ENCODE data around the gene HOXB13.
"Not testable (repeated sequence)": the region's sequence is repeated elsewhere in the genome, so short reads cannot be mapped to it uniquely, and the experiment has no call there.

HOXB13 gene

GRCh38 chr17:48726916-48727286 is 1.6 kb downstream of the HOXB13 start:
- no peak for DNase-seq (ENCODE audit: low read depth in 2 of 2)

- DNase-seq (ENCODE audit: low read depth in 2 of 2) = no peak
These were observed 2.2 kb downstream of the HOXB13 start for GRCh38 chr17:48726114-48726915.

DNA sequence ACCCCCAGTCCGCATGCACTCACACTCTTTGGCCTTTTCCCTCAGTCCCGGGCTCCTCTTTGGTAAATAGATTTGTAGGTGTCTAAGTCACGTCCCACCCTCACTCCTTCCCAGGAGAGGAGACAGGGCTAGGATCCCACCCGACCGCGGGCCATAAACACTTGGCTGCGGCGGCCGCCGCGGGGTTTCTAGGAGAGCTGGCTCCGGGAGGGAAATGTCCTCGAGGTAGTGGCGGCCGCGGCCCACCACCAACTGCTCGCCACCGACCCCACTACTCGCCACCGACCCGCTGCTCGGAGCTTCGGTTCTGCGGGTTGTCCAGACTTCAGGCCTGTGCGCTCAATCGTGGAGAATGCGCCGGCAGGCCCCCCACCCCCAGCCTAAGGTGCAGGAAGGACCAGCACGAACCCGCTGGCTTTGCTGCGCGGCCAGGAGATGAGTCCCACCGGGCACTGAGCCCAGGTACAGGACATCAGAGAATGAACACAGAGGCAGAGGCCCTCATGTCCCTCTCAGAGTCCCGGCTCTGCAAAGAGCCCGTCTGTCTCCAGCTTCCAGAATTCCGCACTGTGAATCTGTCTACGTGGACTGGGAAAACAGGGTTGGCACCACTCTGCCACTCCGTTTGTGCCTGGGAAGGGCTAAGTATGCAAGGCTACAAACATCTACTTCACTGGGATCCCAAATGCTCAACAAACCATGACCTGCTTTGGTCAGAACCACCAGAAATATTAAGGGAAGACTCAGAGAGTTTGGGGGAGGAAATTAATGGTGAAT is 3.1 kb downstream of the HOXB13 start:
- no peak for DNase-seq (ENCODE audit: low read depth in 2 of 2)

DNA sequence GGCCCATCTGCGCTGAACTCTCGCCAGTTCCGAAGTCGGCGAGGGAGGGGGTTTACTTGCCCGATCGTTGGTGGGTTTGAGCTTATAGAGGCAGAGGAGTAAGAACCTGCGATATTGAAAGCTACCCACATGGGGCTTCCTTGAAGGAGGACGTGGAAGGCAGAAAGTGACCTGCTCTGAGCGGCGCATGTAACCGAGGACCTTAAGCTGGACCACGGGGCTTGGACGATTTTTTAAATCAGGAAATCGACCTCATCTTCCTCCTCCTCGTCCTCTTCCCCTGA is 3.6 kb downstream of the HOXB13 start:
- DNase-seq (ENCODE audit: low read depth in 2 of 2) = no peak

- DNase-seq (ENCODE audit: low read depth in 2 of 2) = peak; percentile 27 to 42
These were observed 4.1 kb downstream of the HOXB13 start for GRCh38 chr17:48724251-48725003.

- DNase-seq (ENCODE audit: low read depth in 2 of 2) = no peak
These were observed 4.9 kb downstream of the HOXB13 start for GRCh38 chr17:48723423-48724250.

DNA sequence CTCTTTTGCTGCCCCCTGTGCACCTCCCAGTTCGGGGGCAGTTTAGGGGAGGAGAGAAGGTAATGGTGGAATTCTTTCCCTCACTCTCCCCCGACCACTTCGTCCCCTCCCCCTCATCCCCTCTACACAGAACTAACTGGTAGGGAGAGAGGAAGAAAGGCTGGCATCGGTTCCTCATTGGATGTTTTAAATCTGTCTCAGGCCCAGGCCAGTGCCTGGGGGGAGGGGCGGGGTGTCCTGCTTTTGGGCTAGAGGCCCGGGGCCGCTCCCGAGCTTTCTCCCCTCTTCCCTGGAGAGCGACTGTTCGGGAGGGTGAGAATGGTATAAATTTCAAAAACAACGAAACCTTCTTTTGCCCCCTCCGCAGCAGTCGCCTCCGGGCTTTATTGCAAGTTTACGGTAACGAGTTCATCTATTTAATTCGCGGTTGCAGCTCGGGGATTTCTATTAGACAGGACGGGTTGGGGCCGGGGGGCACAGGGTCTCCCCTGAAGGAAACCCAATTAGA is 5.6 kb downstream of the HOXB13 start, which contains the start of gene PRAC2:
Gene PRAC2, plus strand, starts transcription at position 271 of the 508 bp plus-strand sequence. CDS start 1,226 bp downstream, outside the sequence.
- DNase-seq (ENCODE audit: low read depth in 2 of 2) = no peak

- DNase-seq (ENCODE audit: low read depth in 2 of 2) = no peak
These were observed 6.2 kb downstream of the HOXB13 start, which contains the start of gene PRAC1 for GRCh38 chr17:48722201-48722907. Gene PRAC1, minus strand, starts transcription at chr17:48722518. Its CDS starts 126 bp downstream, at chr17:48722392.

DNA sequence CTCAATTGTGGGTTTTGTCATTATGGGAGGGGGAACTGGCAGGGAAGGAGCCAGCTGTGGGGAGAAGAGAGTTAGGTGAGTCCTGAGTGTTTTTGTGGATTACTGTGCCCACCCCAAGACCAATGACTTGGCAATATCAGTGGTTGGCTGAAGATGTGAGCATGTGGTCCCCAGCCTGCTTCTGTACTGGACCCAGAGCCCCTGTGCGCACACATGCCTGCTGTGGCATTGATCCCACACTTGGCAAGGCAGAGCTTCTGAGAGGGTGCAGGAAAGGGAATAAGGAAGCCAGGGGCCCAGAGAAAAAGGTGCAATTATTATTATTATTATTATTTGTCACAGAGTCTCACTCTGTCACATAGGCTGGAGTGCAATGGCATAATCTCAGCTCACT is 7.5 kb downstream of the HOXB13 start:
- no peak for DNase-seq (ENCODE audit: low read depth in 2 of 2)

DNA sequence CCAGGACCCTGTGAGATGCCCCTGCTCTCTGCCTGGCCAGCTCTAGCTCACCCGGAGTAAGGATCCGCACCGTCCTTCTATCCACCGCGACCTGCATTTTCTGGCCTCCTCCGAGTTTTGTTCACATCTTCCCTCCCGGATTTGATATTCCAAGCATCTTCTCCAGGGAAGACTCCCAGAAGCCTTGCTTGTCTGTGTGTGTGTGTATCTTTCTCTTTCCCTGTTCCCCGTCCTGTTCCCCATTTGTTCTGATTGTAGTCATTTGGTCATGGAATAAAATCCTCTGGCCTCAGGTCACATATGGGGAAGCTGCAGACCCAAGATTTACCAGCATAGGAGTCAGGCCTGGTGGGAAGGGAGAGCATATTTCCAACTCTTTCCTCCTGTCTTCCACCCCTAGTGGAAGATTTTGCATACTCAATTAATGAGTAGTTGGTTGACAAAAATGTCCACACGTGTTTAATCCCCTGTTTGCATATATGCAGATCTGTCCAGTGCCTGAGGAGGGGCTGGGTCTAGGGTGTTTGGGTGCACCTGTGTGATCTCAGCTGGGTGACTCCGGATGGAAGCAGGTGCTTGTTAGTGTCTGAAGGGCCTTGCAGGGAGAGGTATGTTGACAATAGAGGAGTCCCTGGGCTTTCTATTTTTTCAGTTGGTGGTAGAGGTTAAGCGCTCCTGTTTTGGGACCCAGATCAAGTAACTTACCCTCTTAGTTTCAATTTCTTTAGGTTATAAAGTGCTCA is 8.1 kb downstream of the HOXB13 start:
- DNase-seq (ENCODE audit: low read depth in 2 of 2) = no peak

DNA sequence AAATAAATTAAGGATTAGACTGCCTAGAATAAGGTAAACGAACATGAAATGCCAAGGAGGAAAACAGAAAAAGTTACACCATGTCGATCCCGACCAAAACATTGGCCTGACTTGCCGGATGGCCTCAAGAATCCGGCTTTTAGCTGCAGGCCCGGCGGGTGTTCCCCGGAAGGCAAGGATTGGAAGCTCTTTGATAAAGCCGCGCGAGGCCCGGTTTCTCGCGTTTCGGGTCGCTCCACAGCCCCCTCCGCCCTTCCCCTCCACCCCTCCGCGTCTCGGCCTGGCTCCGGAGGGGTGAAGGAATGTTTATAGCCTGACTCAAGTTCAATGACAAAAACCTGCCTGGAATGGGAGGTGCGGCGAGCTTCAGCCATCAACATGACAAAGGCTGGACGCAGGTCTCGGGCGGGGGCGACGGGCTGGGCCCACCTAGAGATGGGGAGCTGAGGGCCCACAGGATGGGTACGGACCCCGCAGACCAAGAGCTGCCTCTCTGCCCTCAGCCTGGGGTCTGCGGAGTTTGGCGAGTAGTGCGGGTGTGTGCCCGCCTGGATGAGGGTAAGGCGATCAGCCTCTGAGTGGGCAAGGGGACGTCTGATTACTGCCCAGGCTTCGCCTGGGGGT is 8.8 kb downstream of the HOXB13 start:
- DNase-seq (ENCODE audit: low read depth in 2 of 2) = no peak

DNA sequence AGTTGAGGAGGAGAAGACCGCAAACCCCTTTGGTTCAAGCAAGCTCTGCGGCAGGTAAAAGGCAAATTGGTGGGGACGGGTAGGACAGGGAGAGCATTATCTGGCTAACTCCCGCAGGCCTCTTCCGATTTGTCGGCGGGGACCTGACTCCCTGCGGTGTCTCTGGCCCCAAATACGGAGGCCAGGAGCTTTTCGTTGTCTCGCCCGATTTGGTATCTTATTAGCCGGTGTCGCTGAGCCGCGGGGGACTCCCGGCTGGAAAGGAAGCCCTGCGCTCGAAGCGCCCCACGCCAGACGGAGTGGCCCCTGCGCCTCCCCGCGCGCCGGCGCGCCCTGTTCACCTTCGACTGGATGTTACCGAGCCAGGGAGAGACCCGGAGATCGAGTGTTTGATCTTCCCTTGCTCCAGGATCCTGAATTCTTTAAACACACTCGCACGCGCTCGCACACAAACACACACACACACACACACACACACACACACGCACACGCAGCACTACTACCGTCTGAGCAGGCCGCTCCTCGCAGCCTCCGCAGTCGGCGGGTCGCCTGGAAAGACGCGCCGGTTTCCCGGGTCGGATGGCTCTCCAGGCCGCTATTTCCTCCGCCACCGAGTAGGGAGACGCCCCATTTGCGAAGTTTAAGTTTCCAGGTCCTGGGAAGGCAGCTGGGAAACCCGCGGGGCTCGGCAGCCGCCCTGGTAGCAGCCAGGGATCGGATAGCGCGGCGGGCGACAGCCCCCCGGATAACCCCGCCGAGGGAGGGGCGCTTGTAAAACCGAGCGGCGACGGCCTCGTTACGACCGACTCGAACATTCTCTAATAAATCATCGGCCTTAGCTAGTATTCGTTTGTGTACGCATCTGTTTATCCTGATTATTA is 9.5 kb downstream of the HOXB13 start:
- no peak for DNase-seq (ENCODE audit: low read depth in 2 of 2)

DNA sequence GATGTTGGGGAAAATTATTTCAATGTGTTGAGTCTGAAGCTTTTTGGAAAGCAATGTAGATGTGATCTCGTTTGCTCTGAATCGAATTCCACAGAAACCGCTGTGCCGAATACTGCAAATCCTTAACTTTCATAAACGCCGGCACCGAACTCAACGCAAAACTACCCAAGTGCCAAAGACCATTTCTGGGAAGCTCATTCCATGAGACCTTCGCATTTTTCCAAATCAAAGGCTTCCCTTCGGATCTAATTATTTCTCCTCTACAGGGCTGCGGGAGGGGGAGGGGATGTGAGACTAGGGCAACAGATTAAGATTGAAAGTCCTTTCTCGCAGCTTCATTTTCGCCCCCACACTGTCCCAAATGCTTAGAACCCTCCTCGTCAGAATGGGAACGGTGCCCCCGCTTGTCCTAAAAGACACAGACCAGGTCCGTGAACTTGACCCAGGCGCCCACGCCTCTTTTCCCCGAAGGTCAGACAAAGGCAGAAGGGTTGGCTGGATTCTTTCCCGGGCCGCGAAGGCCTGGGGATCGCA is 10.3 kb downstream of the HOXB13 start:
- no peak for DNase-seq (ENCODE audit: low read depth in 2 of 2)

DNA sequence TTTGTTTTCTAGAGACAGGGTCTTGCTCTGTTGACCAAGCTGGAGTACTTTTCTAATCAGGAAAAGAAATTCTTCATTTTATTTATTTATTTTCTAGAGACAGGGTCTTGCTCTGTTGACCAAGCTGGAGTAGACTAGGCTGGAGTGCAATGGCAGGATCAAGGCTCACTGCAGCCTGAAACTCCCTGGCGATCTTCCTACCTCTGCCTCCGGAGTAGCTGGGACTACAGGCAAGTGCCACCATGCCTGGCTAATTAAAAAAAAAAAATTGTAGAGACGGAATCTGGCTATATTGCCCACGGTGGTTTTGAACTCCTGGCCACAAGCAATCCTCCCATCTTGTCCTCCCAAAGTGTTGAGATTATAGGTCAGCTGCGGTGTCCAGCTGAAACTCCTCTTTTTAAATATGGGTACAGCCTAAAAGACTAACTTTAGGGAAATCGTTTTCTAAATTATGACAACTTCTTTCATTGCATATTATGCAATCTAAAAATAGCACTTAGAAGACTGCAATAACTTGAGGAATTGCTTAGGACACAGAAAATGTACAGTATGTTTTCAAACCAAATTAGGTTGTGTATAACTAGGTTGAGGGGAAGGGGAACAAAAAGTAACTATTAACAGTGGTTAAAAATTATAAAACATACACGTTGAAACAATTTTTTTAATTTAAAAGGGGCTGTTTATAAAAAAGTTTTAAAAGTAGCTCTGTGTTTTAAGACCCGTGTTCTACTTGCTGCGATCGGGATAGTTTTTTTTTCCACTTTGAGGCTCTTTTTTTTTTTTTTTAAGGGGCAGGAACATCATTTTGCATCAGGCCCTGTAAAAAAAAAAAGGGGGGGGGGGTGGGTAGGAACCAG is 11.0 kb downstream of the HOXB13 start:
- no peak for DNase-seq (ENCODE audit: low read depth in 2 of 2)

- not testable (repeated sequence) for DNase-seq (ENCODE audit: low read depth in 2 of 2)
These were observed 12.0 kb downstream of the HOXB13 start for GRCh38 chr17:48716549-48716948.

DNA sequence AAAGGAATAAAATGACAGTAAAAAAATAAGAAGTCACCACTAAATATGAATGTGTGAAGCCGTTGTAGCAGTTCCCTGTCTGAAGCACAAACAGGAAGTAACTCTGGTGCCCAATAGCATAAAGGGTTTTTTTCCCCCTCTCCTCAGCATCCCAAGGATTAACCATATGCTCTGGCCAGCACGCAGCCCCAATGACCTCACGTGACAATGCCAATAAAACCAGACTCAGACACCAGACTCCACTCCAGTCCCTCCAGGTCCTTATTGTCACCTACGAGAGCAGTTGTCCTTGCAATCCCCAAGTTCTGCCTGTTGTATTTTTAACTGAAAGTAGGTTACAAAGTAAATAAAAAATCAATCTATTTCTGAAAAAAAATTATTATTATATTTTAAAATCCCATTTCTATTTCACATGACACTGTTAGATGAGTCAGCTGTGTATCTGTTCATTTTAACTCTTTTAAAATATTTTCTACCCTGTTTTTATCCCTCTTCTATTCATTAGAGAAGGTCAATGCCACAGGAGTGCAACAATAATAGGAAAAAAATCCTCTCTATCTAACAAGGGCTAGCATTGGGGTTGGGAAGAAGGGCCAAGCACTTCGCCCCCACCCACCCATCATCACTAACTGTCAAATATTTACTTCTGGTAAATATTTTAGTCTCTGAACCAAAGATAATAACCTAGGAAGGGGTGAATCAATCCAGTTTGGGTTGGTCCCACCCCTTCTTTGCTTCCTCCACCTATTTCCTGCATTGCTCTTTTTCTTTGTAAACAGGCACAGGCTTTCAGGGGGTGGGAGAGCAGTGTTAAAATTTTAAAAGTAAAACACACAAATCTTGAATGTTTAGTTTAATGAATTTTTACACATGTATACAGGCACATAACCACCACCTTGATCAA is 12.8 kb downstream of the HOXB13 start:
- DNase-seq (ENCODE audit: low read depth in 2 of 2) = no peak
